GM19099 (cell line): ENCODE measurements around the gene STARD3.
A peak's percentile ranks its signal among the peaks of the same experiment; 100 is the strongest.

Source experiments
- POLR2A ChIP-seq: IDR thresholded peaks from 3 replicates; pipeline ENCODE4 v1.6.1; 2011; ENCODE audit warnings: low read depth; ENCODE audit not compliant: insufficient read length; ENCODE audit errors: extremely low read depth

Gene STARD3

GRCh38 chr17:39636927-39637736, at the start of gene STARD3:
Gene STARD3 (plus strand): TSS chr17:39637144. CDS start chr17:39653532, 16,388 bp downstream.
- peak; percentile 81 for TF ChIP-seq POLR2A

- no peak for TF ChIP-seq POLR2A
Observed at GRCh38 chr17:39591958-39592954, 44.7 kb upstream of the STARD3 start.

GRCh38 chr17:39593371-39593770, 43.6 kb upstream of the STARD3 start:
- TF ChIP-seq POLR2A = no peak

- TF ChIP-seq POLR2A = no peak
Observed at GRCh38 chr17:39595294-39595693, 41.6 kb upstream of the STARD3 start.

- TF ChIP-seq POLR2A = no peak
Observed at GRCh38 chr17:39595928-39596510, 40.9 kb upstream of the STARD3 start.

GRCh38 chr17:39596543-39597267, 40.2 kb upstream of the STARD3 start:
- TF ChIP-seq POLR2A = no peak

- no peak for TF ChIP-seq POLR2A
Observed at GRCh38 chr17:39597372-39598046, 39.4 kb upstream of the STARD3 start.

- no peak for TF ChIP-seq POLR2A
Observed at GRCh38 chr17:39598047-39598481, 38.9 kb upstream of the STARD3 start.

- TF ChIP-seq POLR2A = no peak
Observed at GRCh38 chr17:39598630-39599003, 38.3 kb upstream of the STARD3 start.

- no peak for TF ChIP-seq POLR2A
Observed at GRCh38 chr17:39599004-39599664, 37.8 kb upstream of the STARD3 start.

GRCh38 chr17:39599665-39600231, 37.2 kb upstream of the STARD3 start:
- no peak for TF ChIP-seq POLR2A

GRCh38 chr17:39600288-39600996, 36.5 kb upstream of the STARD3 start:
- TF ChIP-seq POLR2A = no peak
